Measurements from ENCODE around the gene KRT85. TPM values are rescaled to one million over a fixed set of nuclear protein-coding genes. Genes with fewer than 3 reads are reported as not detected.

KRT85 gene
- total RNA-seq, 2 donors from 2014 or later = not detected

DNA sequence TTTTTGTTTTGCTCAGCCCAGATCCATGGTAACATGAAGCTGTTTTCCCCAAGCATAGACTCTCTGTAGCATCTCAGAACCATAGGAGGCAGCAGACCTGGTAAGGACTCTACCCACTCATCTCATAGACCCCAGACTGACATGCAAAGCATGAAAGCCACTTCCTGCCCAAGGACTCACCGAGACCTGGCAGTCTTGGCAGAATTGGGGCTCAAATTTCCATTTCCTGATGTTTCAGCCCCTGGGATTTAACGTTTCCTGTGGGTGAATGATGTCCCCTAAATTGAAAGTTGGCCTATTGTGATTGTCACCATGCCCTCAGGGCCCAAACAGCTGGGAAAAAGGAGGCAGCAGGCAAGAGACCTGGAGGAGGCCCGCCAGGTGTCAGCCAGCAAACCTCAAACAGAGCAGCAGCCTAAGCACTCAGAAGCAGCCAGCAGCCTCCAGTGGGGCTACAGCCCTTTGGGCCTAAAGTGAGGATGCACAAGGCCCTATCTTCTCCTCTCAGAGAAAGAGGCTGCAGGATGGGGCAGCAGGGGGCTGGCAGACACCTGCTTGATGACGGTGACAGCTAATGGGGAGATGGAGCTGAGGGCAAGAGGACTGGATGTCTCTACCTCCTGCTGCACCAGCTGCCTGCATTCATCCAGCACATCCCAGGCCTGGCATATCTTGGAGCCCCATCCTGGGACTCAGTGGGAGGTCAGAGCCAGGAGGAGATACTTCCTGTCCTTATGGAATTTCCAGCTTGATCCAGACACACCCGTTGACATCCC is 8.5 kb downstream of the KRT85 start:
- H3K9me3 Mint-ChIP-seq = no peaks in the 10 kb centered on the region
- no peak overlapping the region for H3K27ac Mint-ChIP-seq
- ATAC-seq (replicated peaks in 1 of 2) (peak; percentile 81 to 83), DNase-seq (peak in 1 of 2 donors; percentile 19)
- H3K36me3 Mint-ChIP-seq (ENCODE audit: insufficient read depth in 2 of 2) = no peaks in the 10 kb centered on the region
- H3K4me1 Mint-ChIP-seq (ENCODE audit: low read depth) = peaks cover 15% of the 10 kb centered on the region
- H3K4me3 Mint-ChIP-seq = no peak overlapping the region
- no peaks in the 10 kb centered on the region for H3K27me3 Mint-ChIP-seq (ENCODE audit: low read depth)

DNA sequence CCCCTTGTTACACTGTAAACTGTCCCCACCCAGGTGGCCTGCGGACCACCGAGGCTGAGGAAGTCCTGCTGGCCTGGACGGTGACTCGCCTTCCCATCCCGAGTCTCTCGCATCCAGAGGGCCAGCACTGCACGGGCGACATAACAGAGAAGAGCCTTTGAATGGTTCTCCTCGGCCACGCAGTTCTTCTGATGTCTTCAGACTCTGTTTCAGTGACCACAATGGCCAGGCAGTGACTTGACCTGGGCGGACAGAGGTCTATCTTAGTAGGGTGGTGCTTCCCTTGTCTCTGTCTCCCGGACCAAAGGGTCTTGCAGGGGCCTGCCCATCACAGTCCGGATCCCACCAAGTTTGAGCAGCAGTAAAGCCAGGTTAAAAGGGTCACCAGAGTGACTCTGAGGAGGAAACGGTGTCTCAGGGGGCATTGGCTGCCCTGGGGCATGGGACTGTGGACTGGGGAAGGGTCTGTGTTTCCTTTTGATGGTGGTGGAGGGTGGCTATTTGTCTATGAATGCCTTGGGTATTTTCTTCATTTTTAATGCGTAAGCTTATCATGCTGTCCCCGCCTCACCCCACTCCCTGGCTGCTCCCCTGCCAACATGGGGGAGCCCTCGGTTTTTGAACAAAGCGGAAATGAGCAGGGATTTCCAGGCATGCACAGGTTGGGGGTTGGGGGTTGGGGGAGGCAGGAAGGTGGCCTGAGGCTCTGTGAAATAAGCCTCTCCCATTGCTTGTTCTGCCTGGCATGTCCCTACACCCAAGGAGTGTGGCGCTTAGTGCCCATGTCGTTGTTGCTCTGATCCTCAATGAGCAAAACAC is 10.3 kb downstream of the KRT85 start:
- H3K9me3 Mint-ChIP-seq = no peaks in the 10 kb centered on the region
- no peaks in the 10 kb centered on the region for H3K36me3 Mint-ChIP-seq (ENCODE audit: insufficient read depth in 2 of 2)
- H3K4me1 Mint-ChIP-seq (ENCODE audit: low read depth) = peaks cover 16% of the 10 kb centered on the region
- H3K27me3 Mint-ChIP-seq (ENCODE audit: low read depth) = no peaks in the 10 kb centered on the region
- no peak overlapping the region for H3K27ac Mint-ChIP-seq
- DNase-seq (no peak), ATAC-seq (replicated peaks in 1 of 2) (no peak)
- H3K4me3 Mint-ChIP-seq = no peak overlapping the region

DNA sequence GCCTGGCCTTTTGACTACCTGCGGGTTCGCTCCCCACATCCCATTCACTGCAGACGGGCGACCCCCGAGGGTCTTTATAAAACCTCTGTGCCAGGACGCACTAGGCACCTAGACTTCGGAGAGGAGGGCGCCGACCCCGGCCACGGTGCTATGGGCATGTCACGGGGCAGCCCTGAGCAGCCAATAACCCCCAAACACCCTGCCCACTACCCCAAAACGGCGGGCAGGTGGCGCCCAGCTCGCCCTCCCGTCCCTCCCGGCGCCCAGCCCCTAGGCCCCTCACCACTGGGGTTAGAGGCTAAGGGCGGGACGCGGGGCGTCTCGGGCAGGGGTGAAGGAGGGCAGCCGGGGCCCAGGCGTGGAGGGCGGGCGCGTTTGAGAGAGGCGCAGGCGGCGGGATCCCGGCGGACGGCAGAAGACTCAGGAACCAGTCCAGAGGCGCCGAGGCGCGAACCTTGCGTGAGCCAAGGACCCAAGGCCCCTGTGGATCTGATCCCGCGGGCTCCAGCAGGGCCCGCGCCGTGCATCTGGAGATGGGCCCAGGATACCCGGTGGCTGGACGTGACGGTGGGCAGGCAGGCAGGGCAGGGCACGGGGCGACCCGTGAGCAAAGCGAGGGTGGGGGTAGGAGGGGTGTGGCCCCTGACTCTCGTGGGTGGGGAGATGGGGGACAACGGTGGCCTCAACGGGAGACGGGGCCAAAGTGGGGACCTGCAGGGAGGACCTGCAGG is 11.1 kb downstream of the KRT85 start:
- DNase-seq (no peak), ATAC-seq (replicated peaks in 1 of 2) (no peak)
- Mint-ChIP-seq H3K9me3 (no peaks in the 10 kb centered on the region), H3K27me3 (ENCODE audit: low read depth) (no peaks in the 10 kb centered on the region), H3K4me3 (no peak overlapping the region), H3K36me3 (ENCODE audit: insufficient read depth in 2 of 2) (no peaks in the 10 kb centered on the region), H3K27ac (no peak overlapping the region), H3K4me1 (ENCODE audit: low read depth) (peaks cover 21% of the 10 kb centered on the region)

DNA sequence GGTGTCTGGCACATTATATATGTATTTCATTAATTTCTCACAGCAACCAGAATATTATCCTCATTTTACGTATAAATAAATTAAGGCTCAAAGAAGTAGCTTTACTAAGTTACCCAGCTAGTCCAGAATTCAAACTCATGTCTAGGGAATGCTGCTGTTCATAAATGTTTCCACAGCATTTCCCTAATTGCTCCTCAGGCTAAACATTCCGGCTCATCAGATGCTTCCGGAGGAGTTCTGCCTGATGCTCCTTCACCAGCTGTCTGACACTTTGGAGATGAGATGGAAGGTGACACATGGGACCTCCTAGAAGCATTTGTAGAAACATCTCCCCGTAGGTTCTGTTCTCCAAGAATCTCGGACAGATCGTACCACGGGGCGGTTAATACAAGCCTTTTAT is 12.1 kb downstream of the KRT85 start:
- Mint-ChIP-seq H3K4me1 (ENCODE audit: low read depth) (peaks cover 21% of the 10 kb centered on the region), H3K27me3 (ENCODE audit: low read depth) (no peaks in the 10 kb centered on the region)

DNA sequence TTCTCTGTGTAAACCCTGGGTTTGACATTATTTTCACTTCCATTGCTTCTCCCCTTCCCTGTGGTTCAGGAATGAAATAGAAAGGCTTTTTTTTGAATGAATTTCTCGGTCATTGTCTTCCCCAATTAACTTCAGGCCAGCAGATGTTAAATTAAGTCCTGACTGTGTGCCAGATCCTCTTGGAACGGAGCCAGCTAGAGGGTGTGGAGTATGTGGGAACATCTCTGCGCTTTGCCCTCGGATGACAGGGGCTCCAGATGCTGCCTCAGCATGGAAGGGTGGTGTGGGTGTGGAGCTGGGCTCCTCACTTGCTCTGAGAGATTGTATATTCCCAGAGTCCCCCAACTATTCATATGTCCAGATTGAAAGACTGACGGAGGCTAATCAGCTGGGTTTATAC is 13.1 kb downstream of the KRT85 start:
- ATAC-seq (replicated peaks in 1 of 2) = no peak
- Mint-ChIP-seq H3K4me3 (no peak overlapping the region), H3K27me3 (ENCODE audit: low read depth) (no peaks in the 10 kb centered on the region), H3K4me1 (ENCODE audit: low read depth) (peaks cover 16% of the 10 kb centered on the region), H3K9me3 (no peaks in the 10 kb centered on the region), H3K36me3 (ENCODE audit: insufficient read depth in 2 of 2) (no peaks in the 10 kb centered on the region), H3K27ac (no peak overlapping the region)
- DNase-seq = no peak

More for the DNA sequence above, 12.1 kb downstream of the KRT85 start:
- no peak overlapping the region for H3K27ac Mint-ChIP-seq
- no peak for DNase-seq
- no peak for ATAC-seq (replicated peaks in 1 of 2)
- H3K4me3 Mint-ChIP-seq = no peak overlapping the region
- H3K36me3 Mint-ChIP-seq (ENCODE audit: insufficient read depth in 2 of 2) = no peaks in the 10 kb centered on the region
- no peaks in the 10 kb centered on the region for H3K9me3 Mint-ChIP-seq

DNA sequence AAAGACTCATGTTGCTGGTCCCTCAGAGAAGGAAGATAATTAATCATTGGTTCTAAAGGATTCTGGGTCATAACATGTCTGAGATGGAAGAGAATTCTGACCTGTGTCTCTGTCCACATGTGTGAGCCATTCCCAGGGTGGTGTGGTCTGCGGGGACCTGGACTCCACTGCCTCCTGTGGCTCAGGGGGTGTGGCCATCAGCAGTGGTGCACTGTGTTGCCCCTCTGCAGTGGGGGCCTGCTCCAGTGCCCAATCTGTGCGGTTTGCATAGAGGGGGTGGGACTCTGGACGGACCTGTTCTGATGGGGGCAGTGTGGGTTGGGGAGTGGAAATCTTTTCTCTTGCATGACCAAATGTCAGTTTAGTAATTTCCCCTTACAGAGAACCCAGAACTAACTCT is 13.5 kb downstream of the KRT85 start:
- no peaks in the 10 kb centered on the region for H3K27me3 Mint-ChIP-seq (ENCODE audit: low read depth)
- H3K36me3 Mint-ChIP-seq (ENCODE audit: insufficient read depth in 2 of 2) = no peaks in the 10 kb centered on the region
- H3K27ac Mint-ChIP-seq = no peak overlapping the region
- H3K4me3 Mint-ChIP-seq = no peak overlapping the region
- ATAC-seq (replicated peaks in 1 of 2) (no peak), DNase-seq (no peak)
- peaks cover 12% of the 10 kb centered on the region for H3K4me1 Mint-ChIP-seq (ENCODE audit: low read depth)
- no peaks in the 10 kb centered on the region for H3K9me3 Mint-ChIP-seq

DNA sequence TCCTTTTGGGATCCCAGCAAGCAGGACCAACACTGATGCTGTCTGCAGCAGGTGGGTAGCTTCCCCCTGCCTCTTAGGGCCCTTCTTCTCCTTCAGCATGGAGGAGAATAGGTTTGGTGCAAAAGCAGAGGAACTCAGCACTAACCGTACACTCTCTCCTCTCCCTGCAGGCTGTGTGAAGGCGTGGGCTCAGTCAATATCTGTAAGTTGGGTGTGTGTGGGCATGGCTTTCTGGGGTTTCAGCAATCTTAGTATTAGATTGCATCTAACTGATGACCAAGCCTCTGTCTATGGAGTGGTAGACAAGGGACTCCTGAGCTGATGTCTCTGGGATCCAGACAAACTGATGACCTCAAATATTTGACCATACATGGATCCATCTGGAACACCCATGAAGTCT is 14.3 kb downstream of the KRT85 start:
- Mint-ChIP-seq H3K27ac (no peak overlapping the region), H3K36me3 (ENCODE audit: insufficient read depth in 2 of 2) (no peaks in the 10 kb centered on the region), H3K4me3 (no peak overlapping the region), H3K9me3 (no peaks in the 10 kb centered on the region), H3K4me1 (ENCODE audit: low read depth) (peaks cover 6% of the 10 kb centered on the region), H3K27me3 (ENCODE audit: low read depth) (no peaks in the 10 kb centered on the region)
- no peak for DNase-seq
- no peak for ATAC-seq (replicated peaks in 1 of 2)

DNA sequence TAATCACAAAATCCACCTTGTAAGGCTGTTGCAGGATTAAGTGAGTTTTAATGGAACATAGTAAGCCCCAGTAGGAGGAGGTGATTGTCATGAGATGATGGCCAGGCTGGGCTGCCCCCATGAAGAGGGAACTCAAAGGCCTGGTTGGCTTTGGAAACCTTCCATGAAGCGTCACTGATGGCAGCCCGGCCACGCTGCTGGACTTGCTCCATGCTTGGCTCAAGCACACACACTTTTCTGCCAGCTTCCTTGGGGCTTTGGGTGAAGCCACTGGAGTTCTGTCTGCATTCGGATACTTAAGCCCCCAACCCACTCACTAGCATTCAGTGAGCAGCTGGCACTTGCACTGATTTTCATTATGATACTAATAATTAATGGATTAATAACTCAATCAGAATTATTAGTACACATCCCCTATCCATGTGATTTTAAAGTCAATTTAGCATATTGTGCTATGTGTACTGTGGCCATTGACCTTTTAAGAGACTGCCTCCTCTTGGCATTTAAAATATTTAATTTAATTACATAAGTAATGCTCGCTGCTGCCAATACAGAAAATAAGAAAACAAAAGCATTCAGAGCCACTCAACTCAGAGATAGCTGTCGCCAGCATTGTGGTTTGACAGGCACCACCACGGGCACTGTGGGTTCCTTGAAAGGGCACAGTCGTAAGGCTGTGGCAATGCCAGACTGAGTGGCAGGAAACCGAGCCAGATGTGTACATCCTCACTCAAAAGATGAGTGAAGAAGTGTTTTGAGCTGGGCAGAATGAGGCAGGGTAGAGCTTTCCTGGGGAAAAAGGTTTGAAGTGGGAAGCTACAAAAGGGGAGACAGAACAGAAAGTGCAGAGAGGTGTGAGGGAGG is 15.9 kb downstream of the KRT85 start:
- ATAC-seq (replicated peaks in 1 of 2) (peak; percentile 85 to 90), DNase-seq (peak; percentile 44 to 48)
- H3K27ac Mint-ChIP-seq = no peak overlapping the region
- peaks cover 6% of the 10 kb centered on the region for H3K4me1 Mint-ChIP-seq (ENCODE audit: low read depth)
- H3K4me3 Mint-ChIP-seq = peak overlapping the region in 1 of 2 donors; percentile 4
- H3K27me3 Mint-ChIP-seq (ENCODE audit: low read depth) = no peaks in the 10 kb centered on the region
- H3K9me3 Mint-ChIP-seq = no peaks in the 10 kb centered on the region
- H3K36me3 Mint-ChIP-seq (ENCODE audit: insufficient read depth in 2 of 2) = no peaks in the 10 kb centered on the region

DNA sequence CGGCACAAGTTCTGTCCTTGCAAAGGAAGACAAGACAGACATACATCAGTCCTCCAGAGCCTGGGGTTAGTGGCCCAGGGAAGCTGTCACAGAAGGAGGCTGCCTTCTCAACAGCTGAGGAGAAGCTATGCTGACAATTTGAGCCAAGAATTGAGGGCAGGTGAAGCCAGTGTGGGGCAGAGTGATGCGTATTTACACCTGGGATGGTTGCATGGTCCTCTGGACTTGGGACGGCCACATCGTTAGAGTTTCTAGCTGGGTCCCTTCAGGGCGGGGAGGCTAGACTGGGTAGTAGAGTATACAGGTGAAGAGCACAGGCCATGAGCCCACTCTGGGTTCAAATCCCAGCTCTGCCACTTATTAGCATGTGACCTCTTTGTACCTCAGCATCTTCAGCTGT is 16.5 kb downstream of the KRT85 start:
- H3K27ac Mint-ChIP-seq = no peak overlapping the region
- H3K36me3 Mint-ChIP-seq (ENCODE audit: insufficient read depth in 2 of 2) = no peaks in the 10 kb centered on the region
- DNase-seq (no peak), ATAC-seq (replicated peaks in 1 of 2) (no peak)
- no peak overlapping the region for H3K4me3 Mint-ChIP-seq
- no peaks in the 10 kb centered on the region for H3K9me3 Mint-ChIP-seq
- no peaks in the 10 kb centered on the region for H3K27me3 Mint-ChIP-seq (ENCODE audit: low read depth)
- H3K4me1 Mint-ChIP-seq (ENCODE audit: low read depth) = peaks cover 6% of the 10 kb centered on the region

DNA sequence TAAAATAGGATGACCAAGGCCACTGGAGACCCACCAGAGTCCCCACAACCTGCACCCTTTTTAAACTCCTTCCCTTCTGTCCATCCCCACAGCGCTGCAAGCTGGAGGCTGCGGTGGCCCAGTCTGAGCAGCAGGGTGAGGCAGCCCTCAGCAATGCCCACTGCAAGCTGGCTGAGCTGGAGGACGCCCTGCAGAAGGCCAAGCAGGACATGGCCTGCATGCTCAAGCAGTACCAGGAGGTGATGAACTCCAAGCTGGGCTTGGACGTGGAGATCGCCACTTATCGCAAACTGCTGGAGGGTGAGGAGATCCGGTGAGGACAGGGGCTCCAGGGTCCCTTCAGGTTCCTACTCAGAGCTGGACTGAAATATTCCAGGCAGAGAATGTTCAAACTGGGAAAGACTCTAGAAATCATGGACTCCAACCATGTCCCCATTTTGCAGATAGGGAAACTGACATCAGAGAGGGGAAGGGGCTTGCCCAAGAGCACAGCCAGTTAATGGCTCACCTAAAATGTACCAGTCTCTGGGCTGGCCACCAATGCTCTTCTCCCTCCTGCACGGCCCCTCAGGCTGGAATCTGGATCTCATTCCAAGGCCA is 17.2 kb downstream of the KRT85 start:
- Mint-ChIP-seq H3K9me3 (no peaks in the 10 kb centered on the region), H3K27ac (no peak overlapping the region), H3K27me3 (ENCODE audit: low read depth) (no peaks in the 10 kb centered on the region), H3K36me3 (ENCODE audit: insufficient read depth in 2 of 2) (no peaks in the 10 kb centered on the region), H3K4me3 (no peak overlapping the region), H3K4me1 (ENCODE audit: low read depth) (peaks cover 6% of the 10 kb centered on the region)
- DNase-seq (no peak), ATAC-seq (replicated peaks in 1 of 2) (no peak)

DNA sequence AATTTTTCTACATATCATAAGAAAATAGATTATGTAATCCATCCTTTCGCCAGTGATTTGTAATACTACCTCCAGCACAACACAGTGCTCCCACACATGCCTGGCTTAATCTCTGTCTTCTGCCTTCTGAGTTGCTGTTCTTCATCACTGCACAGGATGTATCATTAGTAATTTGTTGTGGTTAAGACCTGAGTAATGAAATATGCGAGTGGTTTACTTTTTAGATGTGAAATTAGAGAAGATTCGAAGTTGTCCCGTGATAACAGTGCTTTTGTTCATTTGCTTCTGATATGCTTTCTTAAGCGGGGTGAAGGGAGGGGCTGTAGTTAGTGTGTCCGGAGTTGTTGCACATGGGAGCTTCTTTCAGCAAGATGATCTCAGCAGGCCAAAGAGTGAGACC is 18.1 kb downstream of the KRT85 start:
- DNase-seq (no peak), ATAC-seq (replicated peaks in 1 of 2) (no peak)
- no peaks in the 10 kb centered on the region for H3K27me3 Mint-ChIP-seq (ENCODE audit: low read depth)
- H3K9me3 Mint-ChIP-seq = no peaks in the 10 kb centered on the region
- H3K4me1 Mint-ChIP-seq (ENCODE audit: low read depth) = peaks cover 6% of the 10 kb centered on the region
- H3K27ac Mint-ChIP-seq = no peak overlapping the region
- H3K4me3 Mint-ChIP-seq = no peak overlapping the region
- H3K36me3 Mint-ChIP-seq (ENCODE audit: insufficient read depth in 2 of 2) = no peaks in the 10 kb centered on the region

Data from activated T-cell treated with anti-CD3 and anti-CD28 coated beads, Interleukin-2, amount 50 U/mL, for 72 hours (primary cell).